ENCODE measurements around the gene SLC22A31. TPM values are rescaled to one million over a fixed set of nuclear protein-coding genes. Genes with fewer than 3 reads are reported as not detected.
A peak's percentile ranks its signal among the peaks of the same experiment; 100 is the strongest.

SLC22A31 gene
- total and polyA plus RNA-seq, 9 of the 15 experiments (the other 6 are each of a cell fraction or from before 2014, with no cell fraction given) = 0.29 to 2.2 (median 0.47) TPM; not detected in 3

GRCh38 chr16:89241187-89242007 is 41.1 kb upstream of the SLC22A31 start (continued):
- TF ChIP-seq NR2F6 (CRISPR knock-in tag; IDR thresholded peaks at IDR 0.05) (0 out of 2 replicates have a peak, but pooled peaks have one; percentile 67), ZBTB9 (CRISPR knock-in tag; IDR thresholded peaks at IDR 0.05) (peak; percentile 82; the same call in 1 of the 2 replicates), RB1 (IDR thresholded peaks at IDR 0.05; ENCODE audit: low read depth) (peak; percentile 13; the same call in 1 of the 2 replicates), AFF4 (CRISPR knock-in tag; IDR thresholded peaks at IDR 0.05) (no peak), POLR2A (conservative IDR thresholded peaks at IDR 0.05) (peak; percentile 98), PHF21A (IDR thresholded peaks at IDR 0.05; ENCODE audit: borderline replicate concordance, low read depth) (no peak), CREM (IDR thresholded peaks at IDR 0.05; ENCODE audit: low read depth) (peak; percentile 59; the same call in 1 of the 2 replicates), MLLT1 (IDR thresholded peaks at IDR 0.05) (peak; percentile 26 to 63; a peak in 2 of 4 replicates), STAG1 (CRISPR knock-in tag; IDR thresholded peaks at IDR 0.05; ENCODE audit: borderline replicate concordance) (peak; percentile 25; the same call in 1 of the 2 replicates), ZNF263 (CRISPR knock-in tag; IDR thresholded peaks at IDR 0.05; ENCODE audit: borderline replicate concordance) (peak; percentile 87), MIER1 (IDR thresholded peaks at IDR 0.05; ENCODE audit: low read depth) (peak; percentile 47; the same call in 1 of the 2 replicates), HOXB6 (CRISPR knock-in tag; IDR thresholded peaks at IDR 0.05; ENCODE audit: borderline replicate concordance) (peak; percentile 84; the same call in 1 of the 2 replicates), ZFP91 (CRISPR knock-in tag; IDR thresholded peaks at IDR 0.05) (no peak), RAD21 (CRISPR knock-in tag; conservative IDR thresholded peaks at IDR 0.05 in 1 of 2, IDR thresholded peaks at IDR 0.05 in 1 of 2) (peak in 1 of 2 experiments; percentile 3; a peak in 1 of 4 replicates), ZBTB17 (CRISPR knock-in tag; IDR thresholded peaks at IDR 0.05) (peak; percentile 48; the same call in 1 of the 2 replicates), TCF7 (IDR thresholded peaks at IDR 0.05; ENCODE audit: borderline replicate concordance) (no peak; the same call in 1 of the 2 replicates), WHSC1 (IDR thresholded peaks at IDR 0.05; ENCODE audit: low read length) (no peak), ZNF124 (CRISPR knock-in tag; IDR thresholded peaks at IDR 0.05) (no peak), ILK (tag; IDR thresholded peaks at IDR 0.05; ENCODE audit: borderline replicate concordance, low read depth) (no peak)
